MM.1S (cell line): ENCODE results near the gene SH3D19.
"Not testable (repeated sequence)": the region's sequence is repeated elsewhere in the genome, so short reads cannot be mapped to it uniquely, and the experiment has no call there.

Experiments used
- DNase-seq: peaks from one replicate; pipeline ENCODE4 v3.0.0-alpha.2; 2015
- H2AFZ ChIP-seq: fragments of 300-600 bp; sonication (generic); 2 replicates; pipeline ENCODE4 v1.6.0; 2016; ENCODE audit warnings: antibody characterized with exemption, low read length
- H3F3A ChIP-seq: fragments of 300-600 bp; sonication (generic); 2 replicates; pipeline ENCODE4 v1.6.1; 2016; ENCODE audit warnings: mild to moderate bottlenecking, antibody characterized with exemption, low read length, moderate library complexity, mixed read lengths; ENCODE audit not compliant: insufficient read depth
- H3K27ac ChIP-seq: fragments of 300-600 bp; sonication (generic); 2 replicates; pipeline ENCODE4 v1.5.1; 2016; ENCODE audit warnings: mild to moderate bottlenecking, low read length
- H3K27me3 ChIP-seq: fragments of 300-600 bp; sonication (generic); replicated peaks from 2 replicates; pipeline ENCODE4 v1.6.0; 2016; ENCODE audit warnings: low read length; ENCODE audit not compliant: insufficient read depth
- H3K36me3 ChIP-seq: fragments of 300-600 bp; sonication (generic); replicated peaks from 2 replicates; pipeline ENCODE4 v1.6.1; 2016; ENCODE audit warnings: mild to moderate bottlenecking, low read length, mixed read lengths; ENCODE audit not compliant: insufficient read depth
- H3K4me1 ChIP-seq: fragments of 300-600 bp; sonication (generic); 2 replicates; pipeline ENCODE4 v1.6.1; 2016; ENCODE audit warnings: low read length, mixed read lengths
- H3K4me2 ChIP-seq: fragments of 300-600 bp; sonication (generic); 2 replicates; pipeline ENCODE4 v1.6.0; 2016; ENCODE audit warnings: low read depth, low read length
- H3K4me3 ChIP-seq: fragments of 300-600 bp; sonication (generic); 2 replicates; pipeline ENCODE4 v1.5.1; 2016; ENCODE audit warnings: low read length, mixed read lengths
- H3K79me2 ChIP-seq: fragments of 300-600 bp; sonication (generic); 2 replicates; pipeline ENCODE4 v1.6.1; 2016; ENCODE audit warnings: mixed run types, low read length, mixed read lengths
- H3K9ac ChIP-seq: fragments of 300-600 bp; sonication (generic); 2 replicates; pipeline ENCODE4 v1.6.1; 2016; ENCODE audit warnings: low read length, mixed read lengths
- H3K9me2 ChIP-seq: fragments of 300-600 bp; sonication (generic); replicated peaks from 2 replicates; pipeline ENCODE4 v1.6.1; 2016; ENCODE audit warnings: mild to moderate bottlenecking, low read length, mixed read lengths; ENCODE audit not compliant: insufficient read depth
- H3K9me3 ChIP-seq: fragments of 300-600 bp; sonication (generic); replicated peaks from 2 replicates; pipeline ENCODE4 v1.6.1; 2016; ENCODE audit warnings: mild to moderate bottlenecking, low read length, mixed read lengths; ENCODE audit not compliant: insufficient read depth
- H4K20me1 ChIP-seq: fragments of 300-600 bp; sonication (generic); 2 replicates; pipeline ENCODE4 v1.6.1; 2016; ENCODE audit warnings: mild to moderate bottlenecking, low read length, moderate library complexity, mixed read lengths; ENCODE audit not compliant: insufficient read depth
- EZH2 ChIP-seq: fragments of 300-600 bp; sonication (generic); optimal IDR thresholded peaks from 2 replicates; pipeline ENCODE3; 2017; ENCODE audit warnings: low read depth, mild to moderate bottlenecking, antibody characterized with exemption, low read length, mixed read lengths
- EZH2phosphoT487 ChIP-seq: fragments of 300-600 bp; sonication (generic); IDR thresholded peaks from 2 replicates; pipeline ENCODE4 v1.6.1; 2018; ENCODE audit warnings: antibody characterized with exemption, low read length
- TF ChIP-seq, protein P1 (sequence below): fragments of 300-600 bp; sonication (generic); IDR thresholded peaks from 2 replicates; pipeline ENCODE4 v1.5.1; 2016; ENCODE audit warnings: antibody characterized with exemption, low read length, mixed read lengths

SH3D19 gene

DNA sequence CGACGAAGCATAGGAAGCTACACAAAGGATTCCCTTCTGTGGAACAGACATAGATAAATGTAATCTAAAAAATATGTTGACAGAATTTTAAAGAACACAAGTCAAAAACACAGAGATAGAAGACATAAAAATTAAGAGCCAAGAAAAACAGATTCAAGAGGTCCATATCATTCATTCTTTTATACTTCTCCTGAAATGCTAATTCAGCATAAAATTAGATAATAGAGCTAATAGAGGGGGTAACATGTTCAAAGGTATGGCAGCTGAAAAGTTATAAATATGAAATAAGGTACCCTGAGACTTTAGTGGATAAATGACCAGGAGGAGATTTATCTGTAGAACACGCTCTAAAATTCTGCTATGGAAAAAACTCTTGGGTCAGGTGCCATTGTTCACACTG is 85.8 kb downstream of the SH3D19 start:
- Histone ChIP-seq H3K4me1 (no peaks in the 10 kb centered on the region), H3K9ac (no peak overlapping the region), H3F3A (no peaks in the 10 kb centered on the region), H3K27me3 (no peaks in the 10 kb centered on the region), H3K36me3 (no peaks in the 10 kb centered on the region), H3K79me2 (no peaks in the 10 kb centered on the region), H4K20me1 (no peaks in the 10 kb centered on the region), H2AFZ (no peak overlapping the region), H3K9me2 (no peaks in the 10 kb centered on the region), H3K9me3 (no peaks in the 10 kb centered on the region), H3K4me2 (no peak overlapping the region), H3K4me3 (no peak overlapping the region), H3K27ac (no peak overlapping the region)
- DNase-seq: no peak
- TF ChIP-seq EZH2 (no peak), EZH2phosphoT487 (no peak)
- TF ChIP-seq, protein P1, sequence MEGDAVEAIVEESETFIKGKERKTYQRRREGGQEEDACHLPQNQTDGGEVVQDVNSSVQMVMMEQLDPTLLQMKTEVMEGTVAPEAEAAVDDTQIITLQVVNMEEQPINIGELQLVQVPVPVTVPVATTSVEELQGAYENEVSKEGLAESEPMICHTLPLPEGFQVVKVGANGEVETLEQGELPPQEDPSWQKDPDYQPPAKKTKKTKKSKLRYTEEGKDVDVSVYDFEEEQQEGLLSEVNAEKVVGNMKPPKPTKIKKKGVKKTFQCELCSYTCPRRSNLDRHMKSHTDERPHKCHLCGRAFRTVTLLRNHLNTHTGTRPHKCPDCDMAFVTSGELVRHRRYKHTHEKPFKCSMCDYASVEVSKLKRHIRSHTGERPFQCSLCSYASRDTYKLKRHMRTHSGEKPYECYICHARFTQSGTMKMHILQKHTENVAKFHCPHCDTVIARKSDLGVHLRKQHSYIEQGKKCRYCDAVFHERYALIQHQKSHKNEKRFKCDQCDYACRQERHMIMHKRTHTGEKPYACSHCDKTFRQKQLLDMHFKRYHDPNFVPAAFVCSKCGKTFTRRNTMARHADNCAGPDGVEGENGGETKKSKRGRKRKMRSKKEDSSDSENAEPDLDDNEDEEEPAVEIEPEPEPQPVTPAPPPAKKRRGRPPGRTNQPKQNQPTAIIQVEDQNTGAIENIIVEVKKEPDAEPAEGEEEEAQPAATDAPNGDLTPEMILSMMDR: no peak

DNA sequence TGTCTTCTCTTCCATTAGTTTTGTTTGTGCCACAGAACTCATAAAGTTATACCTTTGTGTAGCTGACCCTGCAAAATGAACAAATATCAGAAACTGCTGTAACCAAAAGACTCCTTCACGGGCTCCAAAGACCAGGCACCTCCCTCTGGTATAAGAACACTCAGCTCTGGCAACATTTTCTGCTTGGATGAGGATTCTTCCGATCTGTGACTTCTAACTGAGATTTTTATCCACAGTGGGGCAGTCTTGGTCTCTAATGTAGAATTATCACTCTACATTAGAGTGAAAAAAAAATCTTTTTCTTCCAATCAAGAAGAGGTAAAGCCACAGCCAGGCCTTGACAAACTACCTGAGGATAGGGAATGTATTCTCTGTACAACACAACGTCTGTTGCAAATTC is 86.9 kb downstream of the SH3D19 start:
- H3K79me2 ChIP-seq: no peaks in the 10 kb centered on the region
- no peak overlapping the region for H3K4me2 ChIP-seq
- no peak for DNase-seq
- H3K9ac ChIP-seq: no peak overlapping the region
- H3K27me3 ChIP-seq: no peaks in the 10 kb centered on the region
- no peaks in the 10 kb centered on the region for H3K9me2 ChIP-seq
- no peak overlapping the region for H2AFZ ChIP-seq
- no peaks in the 10 kb centered on the region for H3F3A ChIP-seq
- H4K20me1 ChIP-seq: no peaks in the 10 kb centered on the region
- H3K9me3 ChIP-seq: no peaks in the 10 kb centered on the region
- no peaks in the 10 kb centered on the region for H3K4me1 ChIP-seq
- no peak overlapping the region for H3K4me3 ChIP-seq
- TF ChIP-seq EZH2phosphoT487 (no peak), EZH2 (no peak)
- TF ChIP-seq, protein P1: no peak
- no peaks in the 10 kb centered on the region for H3K36me3 ChIP-seq
- no peak overlapping the region for H3K27ac ChIP-seq

DNA sequence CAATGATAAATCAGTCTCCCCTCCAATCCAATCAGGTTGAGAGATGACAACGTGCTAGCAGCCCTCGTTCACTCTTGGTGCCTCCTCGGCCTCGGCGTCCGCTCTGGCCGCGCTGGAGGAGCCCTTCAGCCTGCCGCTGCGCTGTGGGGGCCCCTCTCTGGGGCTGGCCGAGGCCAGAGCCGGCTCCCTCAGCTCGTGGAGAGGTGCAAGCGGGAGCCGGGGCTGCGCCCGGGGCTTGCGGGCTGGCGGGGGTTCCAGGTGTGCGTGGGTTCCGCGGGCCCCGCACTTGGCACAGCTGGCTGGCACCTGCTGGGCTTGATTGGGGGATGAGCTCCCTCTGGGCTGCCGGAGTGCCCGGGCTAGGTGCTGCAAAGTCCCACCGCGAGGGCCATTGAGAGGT is 89.4 kb downstream of the SH3D19 start:
- Histone ChIP-seq H3K36me3 (no peaks in the 10 kb centered on the region), H3K27me3 (no peaks in the 10 kb centered on the region), H3K9ac (no peak overlapping the region), H3K9me2 (no peaks in the 10 kb centered on the region), H3K9me3 (no peaks in the 10 kb centered on the region), H2AFZ (no peak overlapping the region), H3K79me2 (no peaks in the 10 kb centered on the region), H3K4me1 (no peaks in the 10 kb centered on the region), H4K20me1 (no peaks in the 10 kb centered on the region), H3K27ac (no peak overlapping the region), H3F3A (no peaks in the 10 kb centered on the region), H3K4me2 (no peak overlapping the region), H3K4me3 (no peak overlapping the region)
- TF ChIP-seq, protein P1: no peak
- TF ChIP-seq EZH2phosphoT487: no peak
- TF ChIP-seq EZH2: no peak
- DNase-seq: no peak

DNA sequence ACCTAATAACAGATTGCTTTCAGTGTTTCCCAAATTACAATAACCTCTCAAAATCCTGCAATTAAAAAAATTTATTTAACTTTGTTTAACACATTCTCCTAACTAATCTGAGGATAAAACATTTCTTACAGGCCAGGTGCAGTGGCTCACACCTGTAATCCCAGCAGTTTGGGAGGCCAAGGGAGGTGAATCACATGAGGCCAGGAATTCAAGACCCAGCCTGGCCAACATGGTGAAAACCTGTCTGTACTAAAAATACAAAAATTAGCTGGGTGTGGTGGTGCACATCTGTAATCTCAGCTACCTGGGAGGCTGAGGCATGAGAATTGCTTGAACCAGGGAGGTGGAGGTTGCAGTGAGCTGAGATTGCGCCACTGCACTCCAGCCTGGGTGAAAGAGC is 90.0 kb downstream of the SH3D19 start:
- H3F3A ChIP-seq, H4K20me1 ChIP-seq, H2AFZ ChIP-seq: not testable (repeated sequence)

More for the DNA sequence above, 90.0 kb downstream of the SH3D19 start:
- not testable (repeated sequence) for H3K4me3 ChIP-seq, H3K27me3 ChIP-seq, H3K9ac ChIP-seq, H3K4me1 ChIP-seq, H3K4me2 ChIP-seq, H3K36me3 ChIP-seq, H3K9me3 ChIP-seq, H3K9me2 ChIP-seq, H3K79me2 ChIP-seq, H3K27ac ChIP-seq, DNase-seq
